Naive thymus-derived CD8-positive, alpha-beta T cell (primary cell): ENCODE measurements around the gene CHTF18. TPM values are rescaled to one million over a fixed set of nuclear protein-coding genes. Genes with fewer than 3 reads are reported as not detected.

ENCODE experiments used
- ATAC-seq, 2 donors: fragments of 150-1000 bp; cut with Tn5 transposase in 1 of 2; sonication (Bioruptor Pico), chemical (Tn5 transposase) in 1 of 2; 1 replicate in 1 of 2; 2 replicates in 1 of 2; pipeline ENCODE4 v1.10.0; 2021; ENCODE audit warnings: mild to moderate bottlenecking in 2 of 2, moderate library complexity in 2 of 2
- POLR2A ChIA-PET: fragments of 350-600 bp; sonication (Branson Sonifier 250); formaldehyde crosslinking; loops from one replicate; lab custom pipeline; 2021; ENCODE audit warnings: antibody characterized with exemption; lab: Charles Lee
- DNase-seq, 10 donors: peaks; one replicate each; pipeline versions ENCODE4 v3.0.0 to v3.0.0-alpha.2; 2020 to 2022
- H3K27ac Mint-ChIP-seq, 10 donors: one replicate each; pipeline ENCODE4 v1.8.0; 2020 to 2022; ENCODE audit warnings: mild to moderate bottlenecking in 10 of 10, mixed read lengths in 10 of 10, moderate library complexity in 4 of 10, inconsistent platforms in 1 of 10
- H3K27me3 Mint-ChIP-seq, 5 donors: one replicate each; pipeline ENCODE4 v1.8.0; 2021 to 2022; ENCODE audit warnings: mixed read lengths in 5 of 5
- H3K36me3 Mint-ChIP-seq, 3 donors: one replicate each; pipeline ENCODE4 v1.8.0; 2020 to 2022; ENCODE audit warnings: mixed read lengths in 3 of 3, mild to moderate bottlenecking in 2 of 3, inconsistent platforms in 1 of 3
- H3K4me1 Mint-ChIP-seq, 4 donors: one replicate each; pipeline ENCODE4 v1.8.0; 2021 to 2022; ENCODE audit warnings: mixed read lengths in 4 of 4
- H3K4me3 Mint-ChIP-seq, 10 donors: one replicate each; pipeline ENCODE4 v1.8.0; 2020 to 2022; ENCODE audit warnings: mild to moderate bottlenecking in 10 of 10, mixed read lengths in 10 of 10, moderate library complexity in 6 of 10, inconsistent platforms in 1 of 10
- H3K9me3 Mint-ChIP-seq, 9 donors: one replicate each; pipeline ENCODE4 v1.8.0; 2020 to 2022; ENCODE audit warnings: mixed read lengths in 9 of 9, mild to moderate bottlenecking in 3 of 9, inconsistent platforms in 1 of 9, moderate library complexity in 1 of 9
- polyA plus RNA-seq, 3 donors: library from polyadenylated mRNA; unstranded; fragments of 300-500 nt; fragmentation: Illumina TruSeq; gene quantifications; one replicate each; pipeline ENCODE4 v1.2.3, GENCODE V29; 2021
- total RNA-seq, 8 experiments: library from RNA in 2 of 8; stranded (reverse) in 2 of 8; gene quantifications; one replicate each; pipeline ENCODE4 v1.2.3 and lab custom pipeline; 2021 to 2026

Gene CHTF18
- total and polyA plus RNA-seq, 5 experiments from 2014 or later = 3.5 to 54.3 (median 4.3) TPM

- peaks cover 8 to 11% (median 10%) of the 10 kb centered on the region in 4 donors for H3K4me1 Mint-ChIP-seq
- H3K27me3 Mint-ChIP-seq = peaks cover 0 to 31% (median 4%) of the 10 kb centered on the region in 5 donors
- no peaks in the 10 kb centered on the region for H3K36me3 Mint-ChIP-seq
- POLR2A ChIA-PET = no interaction called here
- H3K27ac Mint-ChIP-seq = no peak overlapping the region
- no peak overlapping the region for H3K4me3 Mint-ChIP-seq
- H3K9me3 Mint-ChIP-seq = no peaks in the 10 kb centered on the region
- DNase-seq (no peak), ATAC-seq (no peak)
Observed at GRCh38 chr16:822174-822908, 33.9 kb downstream of the CHTF18 start.

- POLR2A ChIA-PET = no interaction called here
Observed at GRCh38 chr16:822909-823297, 34.5 kb downstream of the CHTF18 start.

DNA sequence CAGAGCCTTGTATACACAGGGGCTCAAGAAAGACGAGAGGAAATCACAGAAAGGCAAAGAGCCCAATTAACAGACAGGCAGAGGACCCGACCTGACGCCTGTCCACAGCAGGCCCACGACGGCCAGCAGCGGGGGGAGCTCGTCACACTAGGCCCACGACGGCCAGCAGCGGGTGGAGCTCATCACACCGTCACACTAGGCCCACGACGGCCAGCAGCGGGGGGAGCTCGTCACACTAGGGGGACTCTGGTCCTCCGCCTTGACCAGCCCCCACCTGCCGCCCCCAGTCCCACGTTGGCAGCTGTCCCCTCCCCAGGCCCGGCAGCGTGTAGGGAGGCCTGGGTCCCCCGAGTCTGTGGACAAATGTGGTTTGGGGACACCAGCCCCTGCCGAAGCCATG, 35.8 kb downstream of the CHTF18 start:
- POLR2A ChIA-PET = no interaction called here
- H3K27ac Mint-ChIP-seq = no peak overlapping the region
- H3K4me1 Mint-ChIP-seq = peaks cover 8 to 11% (median 10%) of the 10 kb centered on the region in 4 donors
- H3K27me3 Mint-ChIP-seq = peaks cover 0 to 29% (median 4%) of the 10 kb centered on the region in 5 donors
- H3K4me3 Mint-ChIP-seq = no peak overlapping the region
- ATAC-seq (no peak), DNase-seq (no peak)
- no peaks in the 10 kb centered on the region for H3K9me3 Mint-ChIP-seq
- H3K36me3 Mint-ChIP-seq = no peaks in the 10 kb centered on the region

More at GRCh38 chr16:822909-823297, 34.5 kb downstream of the CHTF18 start:
- DNase-seq (no peak), ATAC-seq (no peak)
- peaks cover 0 to 28% (median 4%) of the 10 kb centered on the region in 5 donors for H3K27me3 Mint-ChIP-seq
- H3K36me3 Mint-ChIP-seq = no peaks in the 10 kb centered on the region
- no peaks in the 10 kb centered on the region for H3K9me3 Mint-ChIP-seq
- peak overlapping the region in 1 of 10 donors; percentile 37 for H3K27ac Mint-ChIP-seq
- no peak overlapping the region for H3K4me3 Mint-ChIP-seq
- peaks cover 8 to 11% (median 10%) of the 10 kb centered on the region in 4 donors for H3K4me1 Mint-ChIP-seq

GRCh38 chr16:824601-825000, 36.2 kb downstream of the CHTF18 start:
- H3K9me3 Mint-ChIP-seq = no peaks in the 10 kb centered on the region
- H3K27ac Mint-ChIP-seq = no peak overlapping the region
- H3K27me3 Mint-ChIP-seq = peaks cover 1 to 33% (median 5%) of the 10 kb centered on the region in 5 donors
- no peak for DNase-seq
- ATAC-seq = no peak
- peaks cover 6 to 7% (median 7%) of the 10 kb centered on the region in 4 donors for H3K4me1 Mint-ChIP-seq
- H3K4me3 Mint-ChIP-seq = no peak overlapping the region
- POLR2A ChIA-PET = no interaction called here
- no peaks in the 10 kb centered on the region for H3K36me3 Mint-ChIP-seq

DNA sequence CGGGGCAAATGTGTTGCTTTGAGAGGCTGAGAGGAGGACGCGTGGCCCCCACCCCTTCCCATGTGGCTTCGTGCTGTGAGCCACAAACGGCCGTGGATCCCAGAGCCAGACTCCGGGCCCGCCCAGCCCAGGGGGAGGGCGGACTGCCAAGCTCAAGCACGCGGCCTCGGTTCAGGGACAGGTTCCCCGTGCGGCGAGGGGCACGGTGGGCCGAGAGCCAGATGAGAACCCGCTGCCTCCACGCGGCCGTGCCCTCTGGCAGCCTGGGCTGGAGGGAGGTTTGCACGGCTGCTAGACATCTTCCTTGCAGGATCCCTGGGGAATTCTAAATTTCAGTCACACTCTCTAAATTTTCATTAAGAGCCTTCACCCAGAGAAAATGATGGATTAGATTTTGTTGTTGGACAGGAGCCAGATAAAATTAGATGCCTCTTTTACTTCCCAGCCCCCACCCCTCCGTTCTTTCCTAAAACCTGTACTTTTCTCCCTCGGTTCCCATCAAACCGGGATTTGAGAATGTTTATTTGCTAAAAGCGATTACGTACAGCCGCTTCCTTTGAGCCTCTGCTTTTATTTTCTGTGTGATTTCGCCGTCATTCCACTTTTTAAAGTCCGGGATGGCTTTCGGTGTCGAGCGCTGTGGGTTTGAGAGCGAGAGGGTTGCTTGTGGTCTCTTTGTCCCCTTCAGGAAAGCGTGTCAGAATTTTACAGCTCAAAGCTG, 37.1 kb downstream of the CHTF18 start:
- POLR2A ChIA-PET = no interaction called here
- Mint-ChIP-seq H3K27me3 (peaks cover 3 to 38% (median 10%) of the 10 kb centered on the region in 5 donors), H3K4me3 (no peak overlapping the region), H3K9me3 (no peaks in the 10 kb centered on the region), H3K4me1 (peaks cover 0 to 3% (median 0%) of the 10 kb centered on the region in 4 donors), H3K36me3 (no peaks in the 10 kb centered on the region), H3K27ac (no peak overlapping the region)
- ATAC-seq = no peak
- no peak for DNase-seq

GRCh38 chr16:827513-827912, 39.1 kb downstream of the CHTF18 start:
- H3K4me1 Mint-ChIP-seq = no peaks in the 10 kb centered on the region
- peaks cover 3 to 29% (median 7%) of the 10 kb centered on the region in 5 donors for H3K27me3 Mint-ChIP-seq
- POLR2A ChIA-PET = no interaction called here
- H3K36me3 Mint-ChIP-seq = no peaks in the 10 kb centered on the region
- no peak overlapping the region for H3K27ac Mint-ChIP-seq
- ATAC-seq (no peak), DNase-seq (no peak)
- H3K9me3 Mint-ChIP-seq = no peaks in the 10 kb centered on the region
- no peak overlapping the region for H3K4me3 Mint-ChIP-seq

DNA sequence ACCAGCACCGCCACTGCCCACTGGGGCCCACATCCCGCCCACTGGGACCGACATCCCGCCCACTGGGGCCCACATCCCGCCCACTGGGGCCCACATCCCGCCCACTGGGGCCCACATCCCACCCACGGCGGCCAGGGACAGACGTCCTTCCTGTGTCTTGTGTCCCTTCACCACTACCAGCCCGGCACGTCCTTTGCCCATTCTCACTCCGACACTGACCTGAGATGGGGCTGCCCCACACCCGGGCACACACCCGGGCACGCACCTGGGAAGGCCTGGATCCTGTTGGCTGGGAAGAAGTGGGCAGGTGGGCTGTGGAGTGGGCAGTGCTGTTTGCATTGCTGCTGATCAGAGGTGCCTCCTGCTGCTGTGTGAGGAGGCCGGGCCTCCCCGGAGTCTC, 40.5 kb downstream of the CHTF18 start:
- H3K4me1 Mint-ChIP-seq = no peaks in the 10 kb centered on the region
- POLR2A ChIA-PET = no interaction called here
- H3K4me3 Mint-ChIP-seq = no peak overlapping the region
- H3K36me3 Mint-ChIP-seq = no peaks in the 10 kb centered on the region
- no peaks in the 10 kb centered on the region for H3K9me3 Mint-ChIP-seq
- H3K27ac Mint-ChIP-seq = no peak overlapping the region
- ATAC-seq (no peak), DNase-seq (no peak)
- H3K27me3 Mint-ChIP-seq = peaks cover 1 to 24% (median 7%) of the 10 kb centered on the region in 5 donors

DNA sequence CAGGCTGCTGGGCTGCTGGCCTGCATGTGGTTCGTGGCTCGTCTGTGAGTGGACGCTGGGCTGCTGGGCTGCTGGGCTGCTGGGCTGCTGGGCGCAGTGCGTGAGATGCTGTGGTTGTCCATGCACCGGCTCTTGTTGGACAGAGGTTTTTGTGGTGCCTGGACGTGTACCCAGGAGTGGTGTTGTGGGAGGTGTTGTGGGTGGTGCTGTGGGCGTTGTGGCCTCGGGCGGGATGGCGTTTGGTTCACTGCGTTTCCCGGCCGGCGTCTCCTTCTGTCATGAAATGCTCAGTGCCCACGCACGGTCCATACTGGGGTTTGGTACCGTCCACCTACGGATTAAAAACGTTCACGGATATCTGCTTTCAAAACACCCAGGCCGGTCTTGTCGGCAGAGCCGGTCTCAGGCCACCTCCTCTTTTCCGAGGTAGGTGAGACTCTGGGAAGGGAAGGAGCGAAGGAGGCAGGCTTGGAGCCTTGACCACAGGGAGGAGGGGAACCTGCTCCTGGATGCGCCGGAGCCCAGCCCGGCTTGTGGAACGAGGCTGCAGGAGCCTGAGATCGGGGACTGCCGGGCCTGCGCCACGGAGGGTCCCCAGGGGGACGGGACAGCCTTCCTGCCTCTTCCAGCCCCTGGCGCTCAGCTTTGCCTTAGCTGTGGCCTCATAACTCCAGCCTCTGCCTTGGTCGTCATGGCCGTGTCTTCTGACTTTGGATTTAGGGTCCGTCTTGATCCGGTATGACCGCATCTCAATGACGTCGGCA, 41.9 kb downstream of the CHTF18 start:
- no peak for ATAC-seq
- H3K9me3 Mint-ChIP-seq = peaks cover 0 to 5% (median 0%) of the 10 kb centered on the region in 9 donors
- H3K27me3 Mint-ChIP-seq = peaks cover 1 to 22% (median 7%) of the 10 kb centered on the region in 5 donors
- no peak overlapping the region for H3K27ac Mint-ChIP-seq
- POLR2A ChIA-PET = no interaction called here
- no peak for DNase-seq
- H3K4me1 Mint-ChIP-seq = no peaks in the 10 kb centered on the region
- H3K36me3 Mint-ChIP-seq = no peaks in the 10 kb centered on the region
- no peak overlapping the region for H3K4me3 Mint-ChIP-seq

DNA sequence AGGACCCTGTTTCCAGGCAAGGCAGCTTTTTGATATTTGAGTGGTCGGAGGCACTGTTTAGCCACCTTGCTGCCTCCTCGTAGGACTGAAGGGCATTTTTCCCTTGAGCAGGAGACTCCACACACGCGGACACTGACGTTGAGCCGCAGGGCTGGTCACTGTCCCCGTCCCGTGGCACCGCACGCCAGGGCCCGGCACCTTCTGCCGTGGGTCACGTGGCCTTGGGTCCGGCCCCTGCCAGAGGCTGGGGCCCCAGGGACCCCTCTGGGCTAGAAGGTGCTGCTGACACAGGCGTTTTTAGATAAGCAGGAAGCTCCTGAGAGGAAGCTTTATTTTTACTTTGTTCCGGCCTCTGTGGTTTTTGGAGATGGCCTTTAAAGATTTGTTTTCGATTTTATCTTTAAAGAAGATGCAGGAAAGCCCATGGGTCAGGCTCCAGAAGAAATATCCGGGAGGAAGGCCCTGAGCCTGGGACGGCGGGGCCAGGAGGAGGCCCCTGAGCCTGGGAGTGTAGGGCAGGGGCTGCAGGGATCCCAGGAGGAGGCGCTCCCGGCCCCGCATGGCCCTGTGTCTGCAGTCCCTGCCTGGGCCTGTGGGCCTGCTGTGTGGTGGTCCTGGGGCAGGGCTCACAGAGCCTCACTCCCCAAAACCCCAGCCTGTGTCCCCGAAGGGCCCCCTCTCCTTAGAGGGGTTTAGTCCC, 42.6 kb downstream of the CHTF18 start:
- ATAC-seq (no peak), DNase-seq (no peak)
- POLR2A ChIA-PET = no interaction called here
- no peak overlapping the region for H3K27ac Mint-ChIP-seq
- no peaks in the 10 kb centered on the region for H3K4me1 Mint-ChIP-seq
- H3K9me3 Mint-ChIP-seq = peaks cover 0 to 11% (median 0%) of the 10 kb centered on the region in 9 donors
- H3K4me3 Mint-ChIP-seq = no peak overlapping the region
- H3K36me3 Mint-ChIP-seq = no peaks in the 10 kb centered on the region
- peaks cover 1 to 20% (median 10%) of the 10 kb centered on the region in 5 donors for H3K27me3 Mint-ChIP-seq

GRCh38 chr16:831571-832413, 43.4 kb downstream of the CHTF18 start:
- peaks cover 1 to 20% (median 10%) of the 10 kb centered on the region in 5 donors for H3K27me3 Mint-ChIP-seq
- H3K27ac Mint-ChIP-seq = no peak overlapping the region
- peaks cover 0 to 19% (median 3%) of the 10 kb centered on the region in 9 donors for H3K9me3 Mint-ChIP-seq
- no peak overlapping the region for H3K4me3 Mint-ChIP-seq
- DNase-seq (no peak), ATAC-seq (no peak)
- H3K36me3 Mint-ChIP-seq = peaks cover 0 to 4% (median 3%) of the 10 kb centered on the region in 3 donors
- POLR2A ChIA-PET = no interaction called here
- H3K4me1 Mint-ChIP-seq = no peaks in the 10 kb centered on the region

- H3K9me3 Mint-ChIP-seq = peaks cover 0 to 29% (median 4%) of the 10 kb centered on the region in 9 donors
- H3K27ac Mint-ChIP-seq = no peak overlapping the region
- no peak for ATAC-seq
- POLR2A ChIA-PET = no interaction called here
- peaks cover 0 to 4% (median 3%) of the 10 kb centered on the region in 3 donors for H3K36me3 Mint-ChIP-seq
- H3K4me3 Mint-ChIP-seq = no peak overlapping the region
- peaks cover 1 to 15% (median 10%) of the 10 kb centered on the region in 5 donors for H3K27me3 Mint-ChIP-seq
- DNase-seq = no peak
- no peaks in the 10 kb centered on the region for H3K4me1 Mint-ChIP-seq
Observed at GRCh38 chr16:832652-833336, 44.4 kb downstream of the CHTF18 start.
